HG03135 (cell line): Measurements from ENCODE around the gene GRID1.

Experiments
- ATAC-seq: cut with Tn5 transposase; IDR thresholded peaks from one replicate; pipeline ENCODE4 v1.9.1; 2021; ENCODE audit warnings: mild to moderate bottlenecking, moderate library complexity; ENCODE audit not compliant: unreplicated experiment

The GRID1 gene

DNA sequence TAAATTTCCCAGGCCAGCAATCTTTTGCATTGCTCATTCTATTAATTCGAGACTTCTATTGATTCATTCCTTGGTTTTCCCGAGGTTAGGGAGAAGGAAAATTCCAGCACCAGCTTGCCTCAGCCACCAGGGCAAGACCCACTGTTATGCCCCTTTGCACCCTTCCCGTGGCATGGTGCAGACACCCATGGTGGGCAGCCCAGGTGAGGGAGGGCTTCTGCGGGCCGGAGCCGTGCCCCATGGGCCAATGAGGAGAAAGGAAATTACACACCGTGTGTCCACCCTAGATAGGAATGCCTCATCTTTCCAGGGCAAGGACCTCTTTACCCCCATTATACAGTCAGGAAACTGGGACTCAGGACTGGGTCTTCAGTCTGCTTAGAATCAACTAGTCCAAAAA is 4.5 kb upstream of the GRID1 start:
- ATAC-seq: no peak

GRCh38 chr10:86370006-86370585 is 3.5 kb upstream of the GRID1 start:
- ATAC-seq: no peak

DNA sequence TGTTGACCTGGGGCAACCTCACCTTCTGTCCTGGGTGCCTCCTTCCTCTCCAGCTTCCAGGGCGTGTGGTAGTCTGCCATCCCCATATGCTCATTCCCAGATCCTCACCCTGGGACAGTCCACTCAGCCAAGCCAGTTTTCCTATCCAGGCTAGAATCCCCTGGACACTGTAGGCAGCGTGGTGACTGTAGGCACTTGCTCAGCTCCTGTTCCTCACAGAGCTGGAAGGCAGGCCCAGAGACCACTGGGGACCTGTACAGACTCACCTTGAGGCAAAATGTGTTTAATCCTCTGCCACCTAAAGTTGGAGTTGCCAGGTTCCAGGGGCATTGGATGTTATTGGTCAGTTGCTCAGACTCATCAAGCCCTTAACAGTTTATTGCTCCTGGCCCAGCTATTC is 2.4 kb upstream of the GRID1 start:
- ATAC-seq: no peak

GRCh38 chr10:86368046-86368445 is 1.5 kb upstream of the GRID1 start:
- ATAC-seq: no peak

DNA sequence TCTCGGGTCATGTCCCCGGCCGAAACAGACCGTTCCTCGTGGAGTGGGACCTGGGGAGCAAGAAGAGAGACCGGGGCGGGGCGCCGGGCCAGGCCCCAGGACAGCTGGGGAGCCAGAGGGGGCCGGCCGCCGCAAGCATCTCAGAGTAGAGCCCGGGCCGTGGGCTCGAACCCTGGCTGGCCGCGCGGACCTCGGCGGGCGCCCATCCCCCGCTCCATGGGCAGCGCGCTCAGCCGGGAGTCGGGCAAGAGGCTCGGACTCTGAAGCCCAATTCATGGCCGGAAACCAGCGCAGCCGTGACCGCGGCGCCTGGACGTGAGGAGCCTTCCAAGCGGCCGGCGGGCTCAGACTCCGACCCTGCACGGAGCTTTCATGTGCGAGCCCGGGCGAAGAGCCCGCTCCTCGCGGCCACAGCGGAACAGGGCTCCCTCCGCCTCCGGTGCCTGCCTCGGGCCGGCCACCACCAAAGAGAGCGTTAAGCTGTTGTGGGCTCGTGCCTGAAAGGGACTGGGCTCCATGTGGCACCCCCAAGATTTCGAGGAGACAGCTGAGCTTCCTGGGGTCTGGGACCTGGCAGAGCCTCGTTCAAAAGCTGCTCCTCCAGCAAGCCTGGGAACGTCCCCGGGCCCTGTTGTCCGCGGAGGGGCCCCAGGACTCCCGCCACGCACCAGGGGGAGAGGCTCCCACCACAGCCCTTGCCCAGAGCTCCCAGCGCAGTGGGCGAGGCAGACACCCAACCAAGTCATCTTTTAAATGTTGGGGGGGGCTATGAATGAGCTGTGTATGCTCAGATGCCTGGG is 757 bp upstream of the GRID1 start:
- no peak for ATAC-seq

DNA sequence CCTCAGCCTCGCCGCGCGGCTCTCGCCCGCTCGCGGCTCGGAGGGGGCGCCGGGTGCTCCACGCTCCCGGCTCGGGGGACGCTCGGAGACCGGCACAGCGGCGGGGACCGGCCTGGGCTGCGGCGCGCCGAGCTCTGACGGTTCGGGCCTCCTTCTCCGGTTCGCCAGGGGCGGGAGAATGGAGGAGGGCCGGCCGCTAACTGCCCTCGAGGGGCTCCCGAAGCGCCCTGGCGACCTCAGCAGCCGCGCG is 232 bp upstream of the GRID1 start:
- ATAC-seq: no peak

- ATAC-seq: no peak
Measured at GRCh38 chr10:86365346-86366032, 1.1 kb downstream of the GRID1 start.

- ATAC-seq: no peak
Measured at GRCh38 chr10:86364491-86365345, 1.9 kb downstream of the GRID1 start.

DNA sequence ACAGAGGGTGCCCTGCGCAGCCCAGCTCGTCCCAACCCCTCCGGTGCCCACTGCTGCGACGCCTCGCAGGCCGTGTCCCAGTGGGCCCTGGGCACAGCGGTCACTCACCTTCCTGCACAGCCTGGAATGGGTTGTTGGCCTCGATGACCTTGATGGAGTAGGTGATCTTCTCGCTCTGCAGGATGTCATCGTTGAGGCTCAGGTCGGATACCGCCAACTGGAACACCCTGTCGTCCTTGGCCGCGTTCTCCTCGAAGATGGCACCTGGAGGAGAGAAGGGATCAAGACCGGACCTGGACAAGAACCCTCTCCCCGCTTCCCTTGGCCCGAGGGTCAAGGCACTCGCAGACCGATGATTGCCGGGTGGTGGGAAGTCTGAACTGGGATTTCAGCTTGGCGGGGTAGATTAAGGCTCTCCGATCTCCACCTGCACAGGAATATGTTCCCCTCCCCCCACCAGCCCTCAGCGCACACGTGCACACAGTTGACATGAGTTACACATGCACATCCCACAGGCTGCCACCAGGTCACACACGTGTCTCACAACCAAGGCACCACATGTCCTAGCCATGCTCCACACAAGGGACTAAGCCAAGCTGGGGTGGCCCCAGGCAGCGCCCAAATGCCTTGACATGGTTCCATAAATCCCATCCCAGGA is 2.6 kb downstream of the GRID1 start:
- ATAC-seq: no peak

GRCh38 chr10:86363184-86363832 is 3.3 kb downstream of the GRID1 start:
- no peak for ATAC-seq

- no peak for ATAC-seq
Measured at GRCh38 chr10:86362586-86363183, 3.9 kb downstream of the GRID1 start.

GRCh38 chr10:86362129-86362527 is 4.5 kb downstream of the GRID1 start:
- ATAC-seq: no peak

GRCh38 chr10:86361156-86362128 is 5.2 kb downstream of the GRID1 start:
- no peak for ATAC-seq

DNA sequence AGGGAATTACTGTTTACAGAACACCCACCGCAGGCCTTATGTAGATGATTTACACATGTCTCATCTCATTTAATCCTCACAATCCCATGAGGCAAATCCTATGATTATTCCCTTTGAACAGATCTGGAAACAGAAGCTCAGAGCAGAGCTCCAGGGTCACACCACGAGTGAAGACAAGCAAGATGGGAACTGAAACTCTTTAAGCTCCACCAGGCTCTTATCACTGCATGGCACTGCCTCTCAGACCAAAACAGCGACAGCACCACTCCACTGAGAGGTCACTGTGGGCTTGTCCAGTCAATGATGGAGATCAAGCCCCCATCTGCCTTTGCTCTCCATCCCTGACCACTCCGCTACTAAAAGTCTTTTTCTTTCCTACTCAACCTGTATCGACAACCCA is 5.9 kb downstream of the GRID1 start:
- no peak for ATAC-seq

DNA sequence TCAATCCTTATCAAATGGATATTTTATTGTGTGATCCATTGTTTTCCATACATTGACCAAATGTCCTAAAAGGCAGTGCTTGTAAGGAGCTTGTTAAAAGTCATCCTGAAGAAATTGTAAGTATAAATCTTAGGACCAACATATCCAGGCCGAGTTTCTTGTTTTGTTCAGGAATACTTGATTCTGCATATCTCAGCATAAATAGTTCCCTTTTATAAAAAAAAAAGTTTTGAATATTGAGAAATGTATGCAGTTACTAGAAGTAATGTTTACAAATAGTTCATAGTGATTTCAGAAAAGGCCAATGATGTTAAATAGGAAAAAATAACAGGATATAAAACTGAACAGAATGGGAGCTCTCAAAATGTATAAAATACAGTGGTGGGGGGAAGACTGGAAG is 6.6 kb downstream of the GRID1 start:
- no peak for ATAC-seq

- ATAC-seq: no peak
Measured at GRCh38 chr10:86359111-86359510, 7.5 kb downstream of the GRID1 start.

DNA sequence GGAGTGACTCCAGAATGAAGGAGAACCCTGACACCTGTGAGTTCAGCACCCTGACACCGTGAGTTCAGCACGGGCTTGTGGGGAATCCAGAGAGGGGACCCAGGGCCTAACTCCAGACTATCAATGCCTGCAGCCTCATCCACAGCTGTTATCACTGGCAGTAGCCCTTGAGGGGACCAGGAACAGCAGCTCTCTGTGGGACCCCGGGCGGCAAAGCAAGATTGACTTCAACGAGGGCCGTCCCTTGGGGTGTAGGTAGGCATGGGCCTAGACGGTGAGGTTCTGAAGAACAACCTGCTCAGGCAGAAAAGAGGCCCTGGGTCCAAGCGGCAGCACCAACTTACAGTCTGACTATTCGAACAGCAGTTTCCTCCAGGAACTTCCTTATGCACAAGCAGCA is 8.9 kb downstream of the GRID1 start:
- no peak for ATAC-seq

GRCh38 chr10:86357041-86357440 is 9.6 kb downstream of the GRID1 start:
- no peak for ATAC-seq

- no peak for ATAC-seq
Measured at GRCh38 chr10:86356296-86356695, 10.3 kb downstream of the GRID1 start.
